H54 (cell line): ENCODE results near the gene CHKB.

Source experiments
- DNase-seq: peaks from one replicate; pipeline ENCODE4 v3.0.0; 2011; ENCODE audit warnings: low spot score, mixed read lengths; ENCODE audit not compliant: insufficient read length
- FAIRE-seq: peaks from 3 replicates; lab custom pipeline; 2011; peaks lifted over from hg19 to GRCh38; lab: Jason Lieb, UNC
- POLR2A ChIP-seq: IDR thresholded peaks from 2 replicates; pipeline ENCODE4 v1.6.1; 2011; ENCODE audit warnings: low read depth, mild to moderate bottlenecking, low read length

The CHKB gene

DNA sequence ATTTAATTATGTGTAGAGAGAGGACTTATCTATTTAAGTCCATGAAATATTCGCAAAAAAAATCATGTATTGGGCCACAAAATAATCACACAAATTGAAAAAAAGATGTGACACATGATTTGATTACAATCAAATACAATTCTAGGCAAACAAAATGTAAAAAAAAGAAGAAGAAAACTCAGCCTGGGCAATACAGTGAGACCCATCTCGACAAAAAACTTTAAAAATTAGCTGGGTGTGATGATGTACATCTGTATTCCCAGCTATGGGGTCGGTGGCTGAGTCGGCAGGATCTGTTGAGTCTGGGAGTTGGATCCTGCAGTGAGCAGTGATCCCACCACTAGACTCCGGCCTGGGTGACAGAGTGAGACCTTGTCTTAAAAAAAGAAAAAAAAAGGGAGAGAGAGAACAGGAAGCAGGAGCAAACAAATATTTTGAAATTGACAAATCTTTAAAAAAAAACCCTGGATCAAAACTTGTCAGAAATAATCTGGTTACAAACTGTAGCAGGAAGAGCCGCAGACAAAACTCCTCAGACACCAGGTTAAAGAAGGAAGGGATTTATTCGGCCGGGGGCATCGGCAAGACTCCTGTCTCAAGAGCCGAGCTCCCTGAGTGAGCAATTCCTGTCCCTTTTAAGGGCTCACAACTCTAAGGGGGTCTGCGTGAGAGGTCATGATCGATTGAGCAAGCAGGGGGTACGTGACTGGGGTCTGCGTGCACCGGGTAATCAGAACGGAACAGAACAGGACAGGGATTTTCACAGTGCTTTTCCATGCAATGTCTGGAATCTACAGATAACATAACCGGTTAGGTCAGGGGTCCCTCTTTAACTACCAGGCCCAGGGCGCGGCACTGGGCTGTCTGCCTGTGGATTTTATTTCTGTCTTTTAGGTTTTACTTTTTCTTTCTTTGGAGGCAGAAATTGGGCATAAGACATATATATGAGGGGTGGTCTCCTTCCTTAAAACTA lies 49.5 kb downstream of the CHKB start:
- no peak for DNase-seq
- no peak for FAIRE-seq
- no peak for TF ChIP-seq POLR2A

DNA sequence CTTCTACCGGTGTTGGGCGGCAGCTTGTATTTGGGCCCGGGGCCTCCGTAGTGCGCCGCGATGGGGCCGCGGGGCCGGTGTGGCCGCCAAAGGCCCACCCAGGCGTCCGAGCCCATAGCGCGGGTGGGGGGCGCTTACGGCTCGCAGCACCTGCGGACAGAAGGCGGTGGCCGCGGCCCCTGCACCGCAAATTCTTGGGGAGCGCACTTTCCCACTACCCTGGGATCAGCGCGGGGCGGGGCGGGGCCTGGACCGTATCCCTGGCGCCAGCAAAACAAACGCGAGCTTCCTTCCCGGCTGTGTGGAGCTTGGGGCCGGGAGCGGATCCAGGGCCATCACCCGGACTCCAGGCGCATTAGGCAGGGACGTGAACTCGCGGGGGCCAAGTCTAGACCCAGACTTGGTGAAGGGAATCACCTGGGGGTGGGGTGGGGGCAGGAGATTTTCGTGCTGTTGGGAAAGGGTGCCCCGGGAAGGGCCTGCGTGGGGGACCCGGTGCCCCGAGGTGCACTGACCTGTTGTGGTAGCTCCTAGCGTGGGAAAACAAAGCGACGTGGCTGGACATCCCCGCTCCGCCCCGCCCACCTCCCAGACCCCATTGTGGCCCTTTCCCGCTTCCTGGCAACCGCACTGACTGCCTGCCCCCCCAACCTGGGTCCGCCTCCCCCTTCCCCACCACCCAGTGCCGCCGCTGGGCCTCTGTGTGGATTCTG lies 50.5 kb downstream of the CHKB start:
- DNase-seq (no peak), FAIRE-seq (no peak)
- no peak for TF ChIP-seq POLR2A

- TF ChIP-seq POLR2A, result 0 out of 2 replicates have a peak, but pooled peaks have one; percentile 18
- FAIRE-seq (no peak), DNase-seq (no peak)
These were observed 51.1 kb downstream of the CHKB start for GRCh38 chr22:50531546-50531961.

DNA sequence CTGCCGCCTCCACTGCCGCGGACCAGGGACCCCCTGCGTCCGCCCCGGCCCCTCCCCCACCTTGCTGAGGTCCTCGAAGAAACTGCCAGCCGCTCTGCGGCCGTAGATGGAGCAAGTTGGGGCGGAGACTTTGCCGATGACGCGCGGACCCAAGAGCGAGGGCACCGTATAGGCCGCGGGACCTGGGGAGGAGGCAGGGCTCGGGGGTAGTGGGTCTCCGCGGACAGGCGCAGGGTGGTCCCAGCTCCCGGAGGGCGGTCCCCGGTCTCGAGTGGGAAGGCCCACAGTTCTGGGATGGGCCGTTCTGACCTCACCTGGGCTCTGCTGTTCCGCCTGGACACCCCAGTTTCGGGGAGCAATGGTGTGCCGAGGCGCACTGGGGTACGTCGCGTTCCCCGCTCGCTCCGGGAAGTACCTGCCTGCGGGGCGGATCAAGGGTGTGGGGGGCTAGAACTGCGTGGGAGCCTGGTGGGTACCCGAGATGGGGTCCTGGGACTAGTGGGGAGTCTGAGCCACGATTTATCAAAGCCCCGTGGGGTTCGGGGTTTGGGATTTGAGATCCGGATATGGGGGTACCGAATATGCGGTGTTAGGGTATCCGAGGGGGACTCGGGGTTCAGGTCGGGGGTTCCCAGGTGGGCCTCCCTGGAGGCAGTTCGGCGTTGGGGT lies 51.6 kb downstream of the CHKB start:
- DNase-seq (no peak), FAIRE-seq (no peak)
- TF ChIP-seq POLR2A, result no peak

- DNase-seq, result no peak
- TF ChIP-seq POLR2A, result no peak
- FAIRE-seq, result no peak
These were observed 52.1 kb downstream of the CHKB start for GRCh38 chr22:50530580-50530876.

GRCh38 chr22:50529897-50530579 lies 52.6 kb downstream of the CHKB start, which contains the start of gene TYMP:
TYMP (minus strand) TSS chr22:50530012; CDS start chr22:50529709, 303 bp downstream.
- DNase-seq, result no peak
- FAIRE-seq, result no peak
- TF ChIP-seq POLR2A, result no peak

DNA sequence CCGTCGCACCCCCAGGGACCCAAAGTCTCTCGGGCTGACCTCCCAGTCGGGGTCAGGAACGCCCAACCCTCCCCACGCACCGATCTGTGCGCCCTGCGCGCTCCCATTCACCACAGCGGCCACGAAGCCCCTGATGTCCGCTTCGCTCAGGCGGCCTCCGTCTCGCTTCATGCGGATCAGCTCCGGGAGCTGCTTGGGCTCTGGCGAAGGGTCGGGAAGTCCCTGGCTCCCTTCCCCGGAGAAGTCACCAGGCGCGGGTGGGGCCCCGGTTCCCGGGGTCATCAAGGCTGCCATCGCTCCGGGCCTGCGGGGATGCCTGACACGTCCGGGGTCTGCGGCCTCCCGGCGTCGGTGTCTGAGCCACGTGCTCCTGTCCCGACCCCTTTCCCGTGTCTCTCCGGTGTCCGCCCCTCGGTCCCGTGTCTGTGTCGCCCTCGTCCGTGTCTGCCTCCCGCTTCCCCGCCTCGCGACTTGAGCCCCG lies 53.2 kb downstream of the CHKB start:
- no peak for TF ChIP-seq POLR2A
- no peak for FAIRE-seq
- DNase-seq, result no peak
